MM.1S (cell line): Measurements from ENCODE around the gene ESPL1.
A peak's percentile ranks its signal among the peaks of the same experiment; 100 is the strongest.

Experiments
- EZH2 ChIP-seq: fragments of 300-600 bp; sonication (generic); optimal IDR thresholded peaks from 2 replicates; pipeline ENCODE3; 2017; ENCODE audit warnings: low read depth, mild to moderate bottlenecking, antibody characterized with exemption, low read length, mixed read lengths
- EZH2phosphoT487 ChIP-seq: fragments of 300-600 bp; sonication (generic); IDR thresholded peaks from 2 replicates; pipeline ENCODE4 v1.6.1; 2018; ENCODE audit warnings: antibody characterized with exemption, low read length
- TF ChIP-seq, protein P1 (sequence below): fragments of 300-600 bp; sonication (generic); IDR thresholded peaks from 2 replicates; pipeline ENCODE4 v1.5.1; 2016; ENCODE audit warnings: antibody characterized with exemption, low read length, mixed read lengths

DNA sequence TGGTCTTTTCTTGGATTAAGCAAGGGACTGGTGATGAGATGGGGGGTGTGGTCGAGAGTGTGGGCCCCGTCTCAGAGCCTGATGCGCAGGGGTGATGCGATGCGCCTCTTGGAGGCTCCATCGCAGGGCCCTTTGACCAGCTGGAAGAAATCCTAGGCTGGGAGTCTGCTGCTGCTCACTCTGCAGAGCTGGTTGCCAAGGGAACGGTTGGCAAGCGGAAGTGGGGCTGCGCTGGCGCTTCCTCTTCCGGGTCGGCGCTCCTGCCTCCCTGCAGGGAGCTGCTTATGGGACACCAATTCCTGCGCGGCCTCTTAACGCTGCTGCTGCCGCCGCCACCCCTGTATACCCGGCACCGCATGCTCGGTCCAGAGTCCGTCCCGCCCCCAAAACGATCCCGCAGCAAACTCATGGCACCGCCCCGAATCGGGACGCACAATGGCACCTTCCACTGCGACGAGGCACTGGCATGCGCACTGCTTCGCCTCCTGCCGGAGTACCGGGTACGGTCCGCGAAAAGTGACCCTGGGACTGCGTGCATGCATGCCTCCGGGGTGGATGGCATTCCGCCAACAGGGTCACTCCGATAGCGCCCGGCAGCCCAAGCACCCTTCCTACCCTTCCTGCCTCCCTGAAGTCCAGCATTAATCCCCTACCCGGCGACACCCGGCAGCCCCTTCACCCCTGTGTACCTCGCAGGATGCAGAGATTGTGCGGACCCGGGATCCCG, 31.5 kb downstream of the ESPL1 start, which contains the start of gene MYG1:
- TF ChIP-seq, protein P1, sequence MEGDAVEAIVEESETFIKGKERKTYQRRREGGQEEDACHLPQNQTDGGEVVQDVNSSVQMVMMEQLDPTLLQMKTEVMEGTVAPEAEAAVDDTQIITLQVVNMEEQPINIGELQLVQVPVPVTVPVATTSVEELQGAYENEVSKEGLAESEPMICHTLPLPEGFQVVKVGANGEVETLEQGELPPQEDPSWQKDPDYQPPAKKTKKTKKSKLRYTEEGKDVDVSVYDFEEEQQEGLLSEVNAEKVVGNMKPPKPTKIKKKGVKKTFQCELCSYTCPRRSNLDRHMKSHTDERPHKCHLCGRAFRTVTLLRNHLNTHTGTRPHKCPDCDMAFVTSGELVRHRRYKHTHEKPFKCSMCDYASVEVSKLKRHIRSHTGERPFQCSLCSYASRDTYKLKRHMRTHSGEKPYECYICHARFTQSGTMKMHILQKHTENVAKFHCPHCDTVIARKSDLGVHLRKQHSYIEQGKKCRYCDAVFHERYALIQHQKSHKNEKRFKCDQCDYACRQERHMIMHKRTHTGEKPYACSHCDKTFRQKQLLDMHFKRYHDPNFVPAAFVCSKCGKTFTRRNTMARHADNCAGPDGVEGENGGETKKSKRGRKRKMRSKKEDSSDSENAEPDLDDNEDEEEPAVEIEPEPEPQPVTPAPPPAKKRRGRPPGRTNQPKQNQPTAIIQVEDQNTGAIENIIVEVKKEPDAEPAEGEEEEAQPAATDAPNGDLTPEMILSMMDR = peak; percentile 13
- TF ChIP-seq EZH2 (no peak), EZH2phosphoT487 (no peak)
